Colonic mucosa (tissue), 4 donors: Measurements from ENCODE around the gene UBE2U. TPM values are rescaled to one million over a fixed set of nuclear protein-coding genes. Genes with fewer than 3 reads are reported as not detected.

Source experiments
- DNase-seq: peaks from one replicate; pipeline ENCODE4 v3.0.0-alpha.2; 2020
- H3K27ac ChIP-seq: fragments of 200-600 bp; one replicate; pipeline ENCODE4 v1.8.0; 2021
- H3K27me3 ChIP-seq: fragments of 200-600 bp; one replicate; pipeline ENCODE4 v1.8.0; 2021
- H3K36me3 ChIP-seq: fragments of 200-600 bp; one replicate; pipeline ENCODE4 v1.8.0; 2021
- H3K4me1 ChIP-seq: fragments of 200-600 bp; one replicate; pipeline ENCODE4 v1.8.0; 2021; ENCODE audit warnings: mild to moderate bottlenecking
- H3K4me3 ChIP-seq: fragments of 200-600 bp; one replicate; pipeline ENCODE4 v1.8.0; 2021
- H3K9ac ChIP-seq, 2 donors: one replicate each; pipeline ENCODE4 v1.7.0; 2013; ENCODE audit warnings: control low read depth in 2 of 2, low read depth in 2 of 2, low read length in 2 of 2
- H3K9me3 ChIP-seq: fragments of 200-600 bp; one replicate; pipeline ENCODE4 v1.8.0; 2021
- intact Hi-C: fragments of 100-400 bp; cut with DNase I; formaldehyde crosslinking; loops from one replicate; pipeline ENCODE4 v1.14.1; 2022
- total RNA-seq, 2 donors: library from RNA; stranded (reverse); fragmentation: NEBNext Ultra II Directional in 1 of 2; extraction: Animal tissue kit (Norgen Biotek cat#: 25700) in 1 of 2; gene quantifications; one replicate each; pipeline ENCODE4 v1.2.1, GENCODE V29; 2021
- TF ChIP-seq, protein P1 (sequence below): fragments of 200-600 bp; IDR thresholded peaks from one replicate; pipeline ENCODE4 v1.8.0; 2022; ENCODE audit warnings: antibody characterized with exemption, mild to moderate bottlenecking
- donor health status: healthy.
- donor health status: DM: no; HTN: no; CAD: no.
- donor health status: DM: no; HTN: no; CAD: no.

Gene UBE2U
- total RNA-seq, 2 donors from 2014 or later, result not detected

- no peak for DNase-seq
- intact Hi-C loops, result no loop called here
- Histone ChIP-seq H3K4me3 (no peak overlapping the region), H3K9ac (no peak overlapping the region), H3K27me3 (no peaks in the 10 kb centered on the region), H3K36me3 (no peaks in the 10 kb centered on the region), H3K9me3 (no peaks in the 10 kb centered on the region), H3K4me1 (no peaks in the 10 kb centered on the region), H3K27ac (no peak overlapping the region)
- TF ChIP-seq, protein P1, sequence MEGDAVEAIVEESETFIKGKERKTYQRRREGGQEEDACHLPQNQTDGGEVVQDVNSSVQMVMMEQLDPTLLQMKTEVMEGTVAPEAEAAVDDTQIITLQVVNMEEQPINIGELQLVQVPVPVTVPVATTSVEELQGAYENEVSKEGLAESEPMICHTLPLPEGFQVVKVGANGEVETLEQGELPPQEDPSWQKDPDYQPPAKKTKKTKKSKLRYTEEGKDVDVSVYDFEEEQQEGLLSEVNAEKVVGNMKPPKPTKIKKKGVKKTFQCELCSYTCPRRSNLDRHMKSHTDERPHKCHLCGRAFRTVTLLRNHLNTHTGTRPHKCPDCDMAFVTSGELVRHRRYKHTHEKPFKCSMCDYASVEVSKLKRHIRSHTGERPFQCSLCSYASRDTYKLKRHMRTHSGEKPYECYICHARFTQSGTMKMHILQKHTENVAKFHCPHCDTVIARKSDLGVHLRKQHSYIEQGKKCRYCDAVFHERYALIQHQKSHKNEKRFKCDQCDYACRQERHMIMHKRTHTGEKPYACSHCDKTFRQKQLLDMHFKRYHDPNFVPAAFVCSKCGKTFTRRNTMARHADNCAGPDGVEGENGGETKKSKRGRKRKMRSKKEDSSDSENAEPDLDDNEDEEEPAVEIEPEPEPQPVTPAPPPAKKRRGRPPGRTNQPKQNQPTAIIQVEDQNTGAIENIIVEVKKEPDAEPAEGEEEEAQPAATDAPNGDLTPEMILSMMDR, result no peak
These were observed 30.9 kb upstream of the UBE2U start for GRCh38 chr1:64172458-64172983.

DNA sequence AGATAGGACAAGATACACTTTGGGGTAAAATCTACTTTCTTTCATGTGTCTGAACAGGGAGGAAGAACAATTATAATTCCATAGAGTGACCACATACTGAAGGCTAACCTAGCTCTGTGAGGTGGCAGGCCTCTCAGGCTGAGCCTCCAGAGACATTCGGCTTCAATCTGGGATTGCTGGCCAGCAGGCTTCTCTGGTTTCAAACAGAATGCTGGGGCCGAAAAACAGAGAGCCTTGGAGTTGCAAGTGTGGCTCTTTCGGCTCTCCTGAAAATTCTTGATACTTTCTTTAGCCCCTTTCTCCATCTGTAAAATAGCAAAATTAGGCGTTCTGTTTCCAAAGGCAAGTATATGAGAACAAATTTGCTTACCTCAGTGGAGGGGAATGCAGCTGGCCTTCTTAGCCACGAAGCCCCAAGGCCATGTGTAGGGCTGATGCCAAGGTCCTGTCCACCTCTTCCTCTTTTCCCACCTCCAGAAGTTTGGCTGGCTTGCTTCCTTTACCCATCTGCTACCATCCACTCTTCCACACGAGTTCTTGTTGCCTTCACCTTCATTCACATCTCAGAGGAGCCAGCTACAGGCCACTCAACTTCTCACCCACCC, 30.0 kb upstream of the UBE2U start:
- DNase-seq, result no peak
- Histone ChIP-seq H3K27ac (no peak overlapping the region), H3K36me3 (no peaks in the 10 kb centered on the region), H3K4me1 (no peaks in the 10 kb centered on the region), H3K9ac (no peak overlapping the region), H3K9me3 (no peaks in the 10 kb centered on the region), H3K27me3 (no peaks in the 10 kb centered on the region), H3K4me3 (no peak overlapping the region)
- TF ChIP-seq, protein P1, result no peak
- intact Hi-C loops, result no loop called here

DNA sequence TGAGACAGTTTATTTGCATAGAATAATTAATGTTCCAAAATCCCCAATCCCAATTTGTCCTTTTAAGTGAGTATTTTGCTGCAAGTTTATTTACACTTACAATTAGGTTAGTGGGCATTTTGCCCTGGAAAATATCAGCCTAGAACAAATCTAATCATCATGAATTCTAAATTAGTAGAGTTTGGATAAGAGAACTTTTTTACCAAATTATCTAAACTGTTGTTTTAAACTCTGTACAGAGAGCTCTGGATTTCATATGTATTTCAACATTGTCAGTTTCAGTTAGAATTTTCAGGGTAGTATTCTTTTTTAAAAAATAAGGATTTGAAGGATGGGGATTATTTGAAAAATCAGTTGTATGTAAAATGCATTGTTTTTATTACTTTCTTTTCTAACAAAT, 27.8 kb upstream of the UBE2U start:
- Histone ChIP-seq H3K27me3 (no peaks in the 10 kb centered on the region), H3K4me3 (no peak overlapping the region), H3K4me1 (no peaks in the 10 kb centered on the region), H3K27ac (no peak overlapping the region), H3K9ac (no peak overlapping the region), H3K36me3 (no peaks in the 10 kb centered on the region), H3K9me3 (no peaks in the 10 kb centered on the region)
- DNase-seq, result no peak
- TF ChIP-seq, protein P1, result no peak
- intact Hi-C loops, result no loop called here

DNA sequence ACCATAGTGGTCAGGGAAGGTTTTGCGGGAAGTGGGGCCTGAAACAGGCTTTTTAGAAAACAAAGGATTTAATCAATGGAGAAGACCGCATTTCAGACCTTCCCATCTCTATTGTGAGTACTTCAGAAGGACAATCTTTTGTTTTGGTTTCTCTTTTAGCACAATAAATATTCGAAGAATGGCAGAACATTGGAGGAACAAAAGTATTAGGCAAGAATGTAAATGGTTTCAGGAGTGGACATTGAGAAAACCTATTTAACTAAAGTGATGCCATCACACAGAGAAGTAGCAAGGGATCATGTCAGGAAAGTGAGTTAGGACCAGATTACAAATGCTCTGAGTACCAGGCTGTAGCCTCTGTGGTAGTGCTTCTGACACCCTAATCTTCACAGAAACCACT, 26.8 kb upstream of the UBE2U start:
- no peaks in the 10 kb centered on the region for H3K4me1 ChIP-seq
- no peak overlapping the region for H3K4me3 ChIP-seq
- no peaks in the 10 kb centered on the region for H3K27me3 ChIP-seq
- H3K27ac ChIP-seq, result no peak overlapping the region
- intact Hi-C loops, result no loop called here
- no peak overlapping the region for H3K9ac ChIP-seq
- H3K36me3 ChIP-seq, result no peaks in the 10 kb centered on the region
- TF ChIP-seq, protein P1, result no peak
- H3K9me3 ChIP-seq, result no peaks in the 10 kb centered on the region
- DNase-seq, result no peak

GRCh38 chr1:64179588-64179987, 23.8 kb upstream of the UBE2U start:
- no peak for DNase-seq
- intact Hi-C loops, result no loop called here
- Histone ChIP-seq H3K4me1 (no peaks in the 10 kb centered on the region), H3K9ac (no peak overlapping the region), H3K27ac (no peak overlapping the region), H3K9me3 (no peaks in the 10 kb centered on the region), H3K27me3 (no peaks in the 10 kb centered on the region), H3K36me3 (no peaks in the 10 kb centered on the region), H3K4me3 (no peak overlapping the region)
- TF ChIP-seq, protein P1, result no peak
